C4-2B (cell line): ENCODE measurements around the gene THBD.

ENCODE experiments used
- ZFX ChIP-seq: fragments of 450-650 bp; IDR thresholded peaks from 2 replicates; pipeline ENCODE4 v1.6.1; 2017
- TF ChIP-seq, protein P1 (sequence below): fragments of 450-650 bp; conservative IDR thresholded peaks from 2 replicates; pipeline ENCODE4 v1.5.1; 2017; ENCODE audit warnings: mild to moderate bottlenecking

DNA sequence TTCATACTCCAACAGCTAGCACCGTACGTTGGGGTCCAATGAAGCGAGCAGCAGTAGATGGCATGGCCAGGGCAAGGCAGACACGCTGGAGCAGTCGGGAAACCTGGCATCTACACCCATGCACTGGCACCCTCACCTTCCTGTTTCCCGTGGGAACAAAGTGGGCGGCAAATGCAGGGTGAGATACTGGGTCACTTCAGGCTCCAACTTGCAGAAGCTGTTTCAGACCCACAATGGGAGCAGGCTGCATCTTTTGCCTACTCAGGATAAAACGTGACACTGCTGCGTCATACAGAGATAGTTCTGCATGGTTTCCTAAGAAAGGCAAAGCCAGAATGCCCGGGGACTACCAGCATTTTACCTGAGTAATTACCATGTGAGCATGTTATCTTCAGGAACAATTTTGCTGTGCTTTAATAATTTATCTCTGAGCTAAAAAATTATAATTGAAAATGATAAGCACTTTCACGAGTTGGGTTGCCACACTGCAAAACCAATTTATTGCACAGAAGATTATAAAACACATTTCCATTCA, 47.6 kb upstream of the THBD start:
- TF ChIP-seq, protein P1, sequence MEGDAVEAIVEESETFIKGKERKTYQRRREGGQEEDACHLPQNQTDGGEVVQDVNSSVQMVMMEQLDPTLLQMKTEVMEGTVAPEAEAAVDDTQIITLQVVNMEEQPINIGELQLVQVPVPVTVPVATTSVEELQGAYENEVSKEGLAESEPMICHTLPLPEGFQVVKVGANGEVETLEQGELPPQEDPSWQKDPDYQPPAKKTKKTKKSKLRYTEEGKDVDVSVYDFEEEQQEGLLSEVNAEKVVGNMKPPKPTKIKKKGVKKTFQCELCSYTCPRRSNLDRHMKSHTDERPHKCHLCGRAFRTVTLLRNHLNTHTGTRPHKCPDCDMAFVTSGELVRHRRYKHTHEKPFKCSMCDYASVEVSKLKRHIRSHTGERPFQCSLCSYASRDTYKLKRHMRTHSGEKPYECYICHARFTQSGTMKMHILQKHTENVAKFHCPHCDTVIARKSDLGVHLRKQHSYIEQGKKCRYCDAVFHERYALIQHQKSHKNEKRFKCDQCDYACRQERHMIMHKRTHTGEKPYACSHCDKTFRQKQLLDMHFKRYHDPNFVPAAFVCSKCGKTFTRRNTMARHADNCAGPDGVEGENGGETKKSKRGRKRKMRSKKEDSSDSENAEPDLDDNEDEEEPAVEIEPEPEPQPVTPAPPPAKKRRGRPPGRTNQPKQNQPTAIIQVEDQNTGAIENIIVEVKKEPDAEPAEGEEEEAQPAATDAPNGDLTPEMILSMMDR, result no peak
- no peak for TF ChIP-seq ZFX
